GM18868 (cell line): Measurements from ENCODE around the gene PTPN4.

Experiments used
- ATAC-seq: cut with Tn5 transposase; IDR thresholded peaks from one replicate; pipeline ENCODE4 v1.9.1; 2021; ENCODE audit warnings: mild to moderate bottlenecking, moderate library complexity; ENCODE audit not compliant: unreplicated experiment

PTPN4 gene, protein sequence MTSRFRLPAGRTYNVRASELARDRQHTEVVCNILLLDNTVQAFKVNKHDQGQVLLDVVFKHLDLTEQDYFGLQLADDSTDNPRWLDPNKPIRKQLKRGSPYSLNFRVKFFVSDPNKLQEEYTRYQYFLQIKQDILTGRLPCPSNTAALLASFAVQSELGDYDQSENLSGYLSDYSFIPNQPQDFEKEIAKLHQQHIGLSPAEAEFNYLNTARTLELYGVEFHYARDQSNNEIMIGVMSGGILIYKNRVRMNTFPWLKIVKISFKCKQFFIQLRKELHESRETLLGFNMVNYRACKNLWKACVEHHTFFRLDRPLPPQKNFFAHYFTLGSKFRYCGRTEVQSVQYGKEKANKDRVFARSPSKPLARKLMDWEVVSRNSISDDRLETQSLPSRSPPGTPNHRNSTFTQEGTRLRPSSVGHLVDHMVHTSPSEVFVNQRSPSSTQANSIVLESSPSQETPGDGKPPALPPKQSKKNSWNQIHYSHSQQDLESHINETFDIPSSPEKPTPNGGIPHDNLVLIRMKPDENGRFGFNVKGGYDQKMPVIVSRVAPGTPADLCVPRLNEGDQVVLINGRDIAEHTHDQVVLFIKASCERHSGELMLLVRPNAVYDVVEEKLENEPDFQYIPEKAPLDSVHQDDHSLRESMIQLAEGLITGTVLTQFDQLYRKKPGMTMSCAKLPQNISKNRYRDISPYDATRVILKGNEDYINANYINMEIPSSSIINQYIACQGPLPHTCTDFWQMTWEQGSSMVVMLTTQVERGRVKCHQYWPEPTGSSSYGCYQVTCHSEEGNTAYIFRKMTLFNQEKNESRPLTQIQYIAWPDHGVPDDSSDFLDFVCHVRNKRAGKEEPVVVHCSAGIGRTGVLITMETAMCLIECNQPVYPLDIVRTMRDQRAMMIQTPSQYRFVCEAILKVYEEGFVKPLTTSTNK

GRCh38 chr2:119759451-119760236 is at the start of gene PTPN4:
TSS of gene PTPN4 (plus strand) at chr2:119759922. CDS start at chr2:119809854, 49,932 bp downstream.
- peak; percentile 95 for ATAC-seq

- no peak for ATAC-seq
These were observed 49.4 kb upstream of the PTPN4 start for GRCh38 chr2:119710281-119710680.

GRCh38 chr2:119711352-119711751 is 48.4 kb upstream of the PTPN4 start:
- no peak for ATAC-seq

DNA sequence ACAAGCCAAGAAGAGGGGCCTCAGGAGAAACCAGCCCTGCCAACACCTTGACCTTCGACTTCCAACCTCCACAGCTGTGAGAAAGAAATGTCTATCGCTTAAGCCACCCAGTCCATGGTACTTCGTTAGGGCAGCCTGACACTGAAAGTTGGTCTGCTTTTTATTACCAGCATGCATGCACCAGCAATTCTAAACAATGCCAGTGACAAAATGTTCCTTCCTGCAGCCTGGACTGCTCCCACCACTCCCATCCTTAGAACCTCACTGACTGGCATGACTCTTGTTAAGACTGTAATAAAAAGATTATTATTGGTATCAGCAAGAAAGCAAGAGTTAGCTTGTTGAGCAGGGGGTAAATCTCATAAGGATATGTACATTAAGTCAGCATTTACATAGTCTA is 47.2 kb upstream of the PTPN4 start:
- no peak for ATAC-seq

DNA sequence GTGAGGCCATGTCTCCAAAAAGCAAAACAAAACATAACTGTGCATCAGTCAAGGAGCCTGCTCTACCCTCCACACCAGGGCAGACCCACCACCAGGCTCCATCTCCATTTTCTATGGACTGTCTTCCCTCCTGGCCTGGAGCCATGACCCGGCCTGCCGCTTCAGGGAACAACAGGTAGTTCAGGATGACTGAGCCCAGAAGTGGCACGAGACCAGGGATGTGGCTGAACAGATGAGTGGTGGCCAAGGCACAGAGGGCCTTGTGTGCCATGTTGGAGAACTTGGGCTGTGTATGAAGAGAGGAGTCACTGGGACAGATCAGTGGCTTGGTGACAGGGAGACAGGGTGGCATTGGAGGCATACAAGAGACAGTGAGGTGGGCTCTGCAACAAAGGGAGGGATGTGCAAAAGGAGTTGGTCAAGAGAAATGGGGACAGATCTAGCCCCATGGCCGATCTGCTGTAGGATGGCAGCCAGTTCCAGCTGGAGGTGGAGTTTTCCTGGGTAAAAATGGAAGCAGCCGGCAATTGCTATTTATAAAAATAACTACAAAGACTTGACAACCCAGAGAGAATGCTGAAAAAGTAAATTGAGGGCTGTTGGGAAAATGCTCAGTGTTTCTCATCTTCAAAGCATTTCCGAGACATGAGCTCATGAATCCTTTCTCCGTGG is 45.8 kb upstream of the PTPN4 start:
- no peak for ATAC-seq

DNA sequence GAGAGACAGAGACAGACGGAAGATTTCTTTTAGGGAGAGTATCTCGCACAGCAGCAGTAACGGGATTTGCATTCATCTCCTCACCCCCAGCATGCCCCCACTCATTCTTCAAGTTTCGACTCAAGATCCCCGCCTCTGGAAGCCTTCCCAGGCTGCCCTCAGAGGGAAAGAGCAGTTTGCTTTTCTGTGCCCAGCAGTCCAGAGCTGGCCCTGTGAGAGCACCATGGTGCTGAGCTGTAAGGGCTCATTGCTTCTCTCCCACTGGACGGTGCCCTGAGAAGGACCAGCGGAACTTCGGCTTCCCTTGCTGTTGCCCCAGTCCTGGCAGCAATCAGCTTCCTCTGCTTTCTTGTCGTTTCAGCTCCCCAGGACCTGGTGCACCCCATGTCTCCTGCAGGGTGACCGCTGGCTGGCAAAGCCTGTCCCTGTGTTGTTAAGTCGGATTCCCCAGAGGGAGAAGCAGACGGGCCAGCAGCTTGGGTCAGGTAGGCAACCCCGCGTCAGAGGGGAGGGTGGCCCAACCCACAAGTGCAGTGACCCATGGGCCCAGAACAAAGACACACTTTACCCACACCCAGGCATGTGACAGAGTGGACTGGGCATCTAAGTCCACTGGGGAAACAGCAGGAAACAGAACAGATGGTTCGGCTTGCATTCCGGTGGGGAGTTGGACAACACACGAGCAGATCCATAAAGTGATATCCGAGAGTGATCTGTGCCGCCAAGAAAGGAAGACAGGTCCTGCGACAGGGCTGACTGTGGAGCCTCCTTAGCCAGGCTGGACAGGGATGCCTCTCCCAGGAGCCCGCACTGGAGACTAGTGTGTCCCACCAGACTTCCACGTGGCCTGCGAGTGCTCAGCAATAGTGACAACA is 44.1 kb upstream of the PTPN4 start:
- ATAC-seq, result no peak

- no peak for ATAC-seq
These were observed 43.4 kb upstream of the PTPN4 start for GRCh38 chr2:119716284-119716672.

DNA sequence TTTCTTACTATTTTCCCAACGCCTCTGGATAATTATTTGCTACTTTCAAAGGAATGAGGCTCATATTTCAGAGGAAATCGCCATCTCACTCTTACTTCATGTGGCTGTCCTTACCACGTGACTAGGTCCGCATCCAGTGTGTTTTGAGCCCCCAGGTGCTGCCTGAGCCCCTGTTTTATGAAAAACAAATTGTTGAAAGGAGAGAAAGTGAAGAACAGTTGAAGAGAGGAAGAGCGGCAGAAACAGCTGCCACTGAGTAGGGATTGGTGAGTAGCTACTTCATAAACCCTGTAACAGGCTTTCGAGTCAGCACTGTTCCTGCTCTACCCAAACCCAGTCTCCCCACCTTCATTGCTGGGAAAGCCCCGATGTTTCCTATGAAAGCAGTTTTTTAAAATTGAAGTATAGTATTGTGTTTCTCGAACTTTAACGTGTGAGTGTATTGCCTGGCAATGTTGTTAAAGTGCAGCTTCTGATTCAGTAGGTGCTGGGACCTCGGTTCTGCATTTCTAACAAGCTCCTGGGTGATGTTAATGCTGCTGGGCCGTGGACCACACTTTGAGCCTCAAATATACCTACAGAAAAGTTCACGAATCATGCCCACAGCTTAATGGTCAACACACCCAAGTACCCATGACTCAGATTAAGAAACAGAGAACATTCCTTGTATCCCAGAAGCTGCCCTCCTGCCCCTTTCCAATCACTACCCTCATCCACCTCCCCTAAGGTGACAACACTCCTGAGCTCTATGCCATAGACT is 41.0 kb upstream of the PTPN4 start:
- ATAC-seq, result no peak

DNA sequence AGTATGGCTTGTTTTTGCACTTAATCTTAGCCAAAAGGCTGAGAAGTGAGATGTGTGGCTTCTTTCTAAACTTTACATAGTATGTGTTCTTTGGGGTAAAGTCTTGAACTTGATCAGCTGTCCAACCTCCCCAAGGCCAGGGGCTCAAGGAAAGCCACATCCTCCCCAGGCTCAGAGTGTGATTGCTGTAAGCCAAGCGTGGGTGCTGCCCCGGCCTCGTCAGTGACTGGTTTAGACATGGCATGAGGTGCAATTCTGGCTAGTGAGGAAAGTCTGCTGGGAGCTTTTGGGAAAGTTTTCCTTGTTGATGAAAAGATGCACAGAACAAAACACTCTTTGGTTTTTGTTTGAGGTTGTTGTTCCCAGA is 40.5 kb upstream of the PTPN4 start:
- no peak for ATAC-seq

GRCh38 chr2:119721043-119721442 is 38.7 kb upstream of the PTPN4 start:
- ATAC-seq, result no peak

- no peak for ATAC-seq
These were observed 38.3 kb upstream of the PTPN4 start for GRCh38 chr2:119721462-119721861.

DNA sequence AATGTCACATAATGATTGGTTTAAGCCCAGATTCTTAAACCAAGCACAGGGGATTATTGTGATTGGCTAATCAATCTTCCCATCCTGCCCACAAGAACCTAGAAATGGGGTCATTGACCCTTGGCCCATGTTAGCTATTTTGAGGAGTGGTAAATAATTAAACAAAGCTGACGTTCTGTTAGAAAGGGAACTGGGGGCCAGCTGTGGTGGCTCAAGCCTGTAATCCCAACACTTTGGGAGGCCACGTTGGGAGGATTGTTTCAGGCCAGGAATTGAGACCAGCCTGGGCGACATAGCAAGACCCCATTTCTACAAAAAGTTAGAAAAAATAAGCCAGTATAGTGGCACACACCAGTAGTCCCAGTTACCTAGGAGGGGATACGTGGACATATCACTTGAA is 37.8 kb upstream of the PTPN4 start:
- ATAC-seq, result no peak

GRCh38 chr2:119723186-119723585 is 36.5 kb upstream of the PTPN4 start:
- ATAC-seq, result no peak

GRCh38 chr2:119723784-119724467 is 35.8 kb upstream of the PTPN4 start:
- ATAC-seq, result no peak

- no peak for ATAC-seq
These were observed 34.9 kb upstream of the PTPN4 start for GRCh38 chr2:119724656-119725485.

DNA sequence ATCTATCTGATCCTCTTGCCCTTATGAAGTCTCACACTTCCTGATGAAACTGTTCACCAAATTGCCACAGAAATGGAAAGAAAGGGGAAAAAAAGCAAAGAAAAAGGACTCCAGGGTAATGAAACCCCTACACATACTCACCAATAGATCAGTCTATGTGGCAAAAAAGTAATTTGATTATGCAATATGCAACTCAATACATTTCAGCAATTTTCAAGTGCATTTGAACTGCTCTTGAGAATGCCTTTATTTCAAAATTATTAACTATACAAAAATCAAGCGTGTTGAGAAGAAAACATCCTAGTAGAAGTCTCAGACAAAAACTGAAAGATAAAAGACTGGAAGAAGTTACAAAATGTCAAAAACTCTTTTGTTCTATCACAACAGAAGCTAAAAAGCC is 32.2 kb upstream of the PTPN4 start:
- ATAC-seq, result no peak

- no peak for ATAC-seq
These were observed 31.3 kb upstream of the PTPN4 start for GRCh38 chr2:119728421-119728820.
